ENCODE measurements around the gene MAP3K8. TPM values are rescaled to one million over a fixed set of nuclear protein-coding genes. Genes with fewer than 3 reads are reported as not detected.

The MAP3K8 gene
- total RNA-seq, 4 donors from 2014 or later, result 18.7 to 74.2 (median 24.1) TPM

DNA sequence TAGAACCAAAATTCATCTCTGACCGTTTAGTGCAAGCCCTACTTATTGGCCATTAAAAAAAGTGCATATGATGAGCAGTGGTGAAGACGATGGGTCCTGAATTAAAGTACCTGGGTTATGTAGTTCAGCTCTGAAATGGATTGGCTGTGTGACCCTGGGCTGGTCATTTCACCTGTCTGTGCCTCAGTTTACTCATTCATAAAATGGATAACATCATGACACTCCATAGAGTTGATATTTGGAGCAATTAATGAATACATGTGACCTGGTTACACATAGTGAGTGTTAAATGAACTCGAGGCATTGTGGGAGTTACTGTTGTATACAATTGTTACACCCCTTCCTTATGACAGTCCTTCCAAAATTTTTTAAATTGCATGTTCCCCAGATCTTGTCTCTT lies 9.1 kb downstream of the MAP3K8 start:
- Histone ChIP-seq H3K27ac (replicated peaks in 1 of 4) (peak overlapping the region; percentile 36 to 100 (median 61)), H3K9me3 (no peaks in the 10 kb centered on the region), H3K27me3 (no peaks in the 10 kb centered on the region), H3K4me3 (no peak overlapping the region), H3K4me1 (peaks cover 74 to 91% (median 87%) of the 10 kb centered on the region in 4 donors), H3K36me3 (peaks cover 12 to 73% (median 39%) of the 10 kb centered on the region in 4 donors)
- 89% methylated on average over 3 of the region's 3 CpGs for WGBS
- no peak for DNase-seq (ENCODE audit: extremely low spot score)
- intact Hi-C loops (cut with DNase I), result no loop called here
- TF ChIP-seq, protein P1, sequence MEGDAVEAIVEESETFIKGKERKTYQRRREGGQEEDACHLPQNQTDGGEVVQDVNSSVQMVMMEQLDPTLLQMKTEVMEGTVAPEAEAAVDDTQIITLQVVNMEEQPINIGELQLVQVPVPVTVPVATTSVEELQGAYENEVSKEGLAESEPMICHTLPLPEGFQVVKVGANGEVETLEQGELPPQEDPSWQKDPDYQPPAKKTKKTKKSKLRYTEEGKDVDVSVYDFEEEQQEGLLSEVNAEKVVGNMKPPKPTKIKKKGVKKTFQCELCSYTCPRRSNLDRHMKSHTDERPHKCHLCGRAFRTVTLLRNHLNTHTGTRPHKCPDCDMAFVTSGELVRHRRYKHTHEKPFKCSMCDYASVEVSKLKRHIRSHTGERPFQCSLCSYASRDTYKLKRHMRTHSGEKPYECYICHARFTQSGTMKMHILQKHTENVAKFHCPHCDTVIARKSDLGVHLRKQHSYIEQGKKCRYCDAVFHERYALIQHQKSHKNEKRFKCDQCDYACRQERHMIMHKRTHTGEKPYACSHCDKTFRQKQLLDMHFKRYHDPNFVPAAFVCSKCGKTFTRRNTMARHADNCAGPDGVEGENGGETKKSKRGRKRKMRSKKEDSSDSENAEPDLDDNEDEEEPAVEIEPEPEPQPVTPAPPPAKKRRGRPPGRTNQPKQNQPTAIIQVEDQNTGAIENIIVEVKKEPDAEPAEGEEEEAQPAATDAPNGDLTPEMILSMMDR (IDR thresholded peaks at IDR 0.05), result no peak
- TF ChIP-seq POLR2A (IDR thresholded peaks at IDR 0.05; ENCODE audit: low read depth) (no peak), EP300 (IDR thresholded peaks at IDR 0.05) (no peak), POLR2AphosphoS5 (IDR thresholded peaks at IDR 0.05) (peak in 1 of 2 donors; percentile 4)

DNA sequence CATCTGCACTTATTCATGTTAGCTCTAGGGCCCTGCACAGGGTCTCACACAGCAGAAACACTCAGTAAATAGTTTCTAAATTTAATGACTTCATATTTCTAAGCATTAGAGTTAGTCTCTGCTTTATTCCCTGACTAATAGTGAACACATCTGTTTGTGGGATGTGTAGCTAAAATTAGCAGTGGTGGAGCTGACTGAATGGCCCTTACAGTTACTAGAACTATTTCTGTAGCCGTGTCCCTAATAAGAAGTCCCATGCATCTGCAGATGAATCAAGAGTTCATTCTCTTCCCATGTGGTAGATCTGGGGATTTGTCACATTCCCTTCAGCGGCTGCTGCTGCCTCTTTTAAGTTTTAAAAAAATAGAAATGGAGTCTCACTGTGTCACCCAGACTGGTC lies 11.7 kb downstream of the MAP3K8 start:
- Histone ChIP-seq H3K4me1 (peaks cover 52 to 65% (median 60%) of the 10 kb centered on the region in 4 donors), H3K36me3 (peaks cover 33 to 75% (median 55%) of the 10 kb centered on the region in 4 donors), H3K27me3 (no peaks in the 10 kb centered on the region), H3K27ac (replicated peaks in 1 of 4) (peak overlapping the region; percentile 58 to 100 (median 63)), H3K4me3 (no peak overlapping the region), H3K9me3 (no peaks in the 10 kb centered on the region)
- no peak for DNase-seq (ENCODE audit: extremely low spot score)
- TF ChIP-seq EP300 (IDR thresholded peaks at IDR 0.05), result no peak
- TF ChIP-seq, protein P1 (IDR thresholded peaks at IDR 0.05), result no peak
- TF ChIP-seq POLR2A (IDR thresholded peaks at IDR 0.05; ENCODE audit: low read depth), result no peak
- no peak for TF ChIP-seq POLR2AphosphoS5 (IDR thresholded peaks at IDR 0.05)
- WGBS, result 17% methylated on average over 2 of the region's 2 CpGs
- intact Hi-C loops (cut with DNase I), result no loop called here

DNA sequence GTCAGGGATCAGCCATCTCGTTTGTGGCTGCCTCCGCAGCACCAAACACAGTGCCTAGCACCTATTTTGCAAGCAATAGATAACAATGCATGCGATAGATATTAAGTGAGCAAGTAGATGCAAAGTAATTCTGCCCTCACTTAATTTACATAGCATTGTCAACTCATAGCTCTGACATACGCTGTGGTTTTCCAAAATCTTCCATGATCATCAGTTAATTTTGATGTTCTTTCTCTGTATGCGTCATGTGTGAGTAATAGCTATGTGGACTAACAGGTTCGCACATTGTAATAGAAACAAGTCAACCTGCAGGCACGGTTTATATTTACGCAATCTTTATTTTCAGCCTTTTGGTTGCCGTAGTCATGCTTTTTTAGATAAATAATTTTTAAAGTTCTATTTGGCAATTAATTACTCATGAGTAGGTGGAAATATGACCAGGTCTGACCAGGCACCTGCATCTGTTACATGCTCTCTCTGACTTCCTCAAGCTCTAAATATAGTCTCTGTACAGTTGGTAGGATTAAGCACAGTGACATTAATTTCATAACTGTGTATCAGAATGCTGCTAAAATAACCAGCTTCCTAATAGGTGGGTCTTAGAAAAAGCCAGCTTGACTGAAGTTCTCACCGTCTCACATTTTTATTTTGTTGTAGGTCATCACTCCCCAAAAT lies 13.3 kb downstream of the MAP3K8 start:
- intact Hi-C loops (cut with DNase I), result no loop called here
- 77% methylated on average over 10 of the region's 10 CpGs for WGBS
- no peaks in the 10 kb centered on the region for H3K27me3 ChIP-seq
- H3K4me3 ChIP-seq, result no peak overlapping the region
- no peak for DNase-seq (ENCODE audit: extremely low spot score)
- peaks cover 45 to 76% (median 67%) of the 10 kb centered on the region in 4 donors for H3K36me3 ChIP-seq
- TF ChIP-seq EP300 (IDR thresholded peaks at IDR 0.05) (no peak), POLR2AphosphoS5 (IDR thresholded peaks at IDR 0.05) (peak in 1 of 2 donors; percentile 22)
- H3K9me3 ChIP-seq, result no peaks in the 10 kb centered on the region
- H3K4me1 ChIP-seq, result peaks cover 39 to 49% (median 45%) of the 10 kb centered on the region in 4 donors
- no peak overlapping the region for H3K27ac ChIP-seq (replicated peaks in 1 of 4)

- no peak overlapping the region for H3K27ac ChIP-seq (replicated peaks in 1 of 4)
Measured at GRCh38 chr10:30448092-30448491, 14.1 kb downstream of the MAP3K8 start.

More at GRCh38 chr10:30448092-30448491, 14.1 kb downstream of the MAP3K8 start:
- TF ChIP-seq EP300 (IDR thresholded peaks at IDR 0.05), result no peak
- TF ChIP-seq POLR2AphosphoS5 (IDR thresholded peaks at IDR 0.05), result no peak
- TF ChIP-seq, protein P1 (IDR thresholded peaks at IDR 0.05), result no peak
- no peak for TF ChIP-seq POLR2A (IDR thresholded peaks at IDR 0.05; ENCODE audit: low read depth)
- H3K4me1 ChIP-seq, result peaks cover 32 to 43% (median 37%) of the 10 kb centered on the region in 4 donors
- intact Hi-C loops (cut with DNase I), result no loop called here
- no peaks in the 10 kb centered on the region for H3K27me3 ChIP-seq
- WGBS, result 88% methylated on average over 1 of the region's 1 CpG
- no peak overlapping the region for H3K4me3 ChIP-seq
- DNase-seq (ENCODE audit: extremely low spot score), result no peak
- H3K9me3 ChIP-seq, result no peaks in the 10 kb centered on the region
- H3K36me3 ChIP-seq, result peaks cover 45 to 75% (median 67%) of the 10 kb centered on the region in 4 donors

Measured in esophagus muscularis mucosa (tissue), 4 donors.